UCSD-AML1 (cell line): ENCODE results near the gene LYZL1.
"Not testable (repeated sequence)": the region's sequence is repeated elsewhere in the genome, so short reads cannot be mapped to it uniquely, and the experiment has no call there.

Source experiments
- DNase-seq: peaks from one replicate; lab custom pipeline; 2025; ENCODE audit not compliant: unreplicated experiment; lab: John Stamatoyannopoulos, UW

Gene LYZL1

GRCh38 chr10:29327746-29328102, 38.9 kb downstream of the LYZL1 start:
- no peak for DNase-seq

GRCh38 chr10:29328983-29329382, 40.1 kb downstream of the LYZL1 start:
- no peak for DNase-seq

GRCh38 chr10:29329420-29329819, 40.5 kb downstream of the LYZL1 start:
- DNase-seq = no peak

DNA sequence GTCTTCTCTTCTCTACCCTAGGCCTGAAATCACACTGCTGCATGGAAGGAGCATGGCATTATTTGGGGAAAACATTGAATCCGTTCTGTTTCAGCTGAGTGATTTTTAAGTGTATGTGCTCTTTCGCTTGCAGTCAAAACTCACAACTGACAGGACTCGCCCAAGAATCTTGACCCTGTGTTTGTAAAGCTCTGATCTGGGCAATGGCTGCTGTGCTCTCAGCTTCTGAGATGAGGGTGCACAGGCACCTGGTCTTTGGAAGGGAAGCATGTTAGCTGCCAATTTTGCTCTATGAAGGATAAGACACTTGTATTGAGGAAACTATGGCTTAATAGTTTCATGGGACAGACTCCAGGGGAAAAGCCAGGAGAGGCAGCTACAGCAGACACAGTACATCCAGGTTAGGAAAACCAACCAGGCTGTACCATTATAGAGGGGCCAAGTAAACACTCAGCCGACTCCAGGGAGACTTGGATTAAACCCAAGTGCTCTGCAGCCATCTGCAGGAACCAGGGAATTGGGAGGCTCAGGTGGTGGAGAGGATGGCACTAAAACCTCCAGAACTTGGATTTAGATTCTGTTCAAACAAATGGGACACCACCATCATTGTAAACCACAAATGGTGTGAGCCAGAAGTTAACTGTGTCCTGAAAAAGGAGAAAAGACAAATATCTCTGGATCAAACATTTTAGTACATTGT, 43.3 kb downstream of the LYZL1 start:
- DNase-seq = no peak

DNA sequence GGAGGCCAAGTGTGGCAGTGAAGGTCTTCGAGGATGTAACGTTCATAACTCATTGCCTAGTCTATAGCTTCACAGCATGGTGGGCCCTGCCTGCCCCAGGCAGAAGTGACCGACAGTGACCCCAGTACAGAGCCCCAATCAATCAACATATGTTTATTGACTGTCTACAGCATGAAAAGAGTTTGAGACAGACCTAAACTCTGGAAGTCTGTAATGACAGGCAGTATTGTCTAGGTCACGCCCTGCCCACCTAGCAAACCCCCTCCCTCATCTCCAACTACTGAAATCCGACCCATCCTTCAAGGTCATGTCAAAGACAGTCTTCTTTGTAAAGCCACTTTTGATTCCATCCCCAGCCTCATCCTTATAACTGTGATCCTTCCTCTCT, 43.9 kb downstream of the LYZL1 start:
- no peak for DNase-seq

- DNase-seq = not testable (repeated sequence)
These were observed 48.7 kb downstream of the LYZL1 start for GRCh38 chr10:29337526-29337925.

DNA sequence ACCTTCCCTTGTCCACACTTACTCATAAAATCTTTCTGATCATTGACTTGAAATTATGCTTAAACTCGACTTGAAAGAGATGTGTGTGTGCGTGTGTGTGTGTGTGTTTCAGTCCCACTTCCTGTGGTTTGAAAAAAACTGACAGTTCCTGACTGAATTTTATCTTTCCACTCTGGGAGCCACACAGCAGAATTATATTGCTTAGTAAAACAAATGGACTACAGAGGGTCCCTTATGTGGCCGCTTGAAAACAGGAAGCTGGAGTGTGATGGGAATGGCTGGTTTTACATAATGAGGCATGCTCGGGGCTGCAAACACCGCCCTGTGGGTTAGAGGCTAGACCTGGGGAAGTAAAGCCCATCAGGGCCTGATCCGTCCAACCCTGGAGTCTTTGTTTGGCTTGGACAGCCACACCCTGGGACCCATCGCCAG, 54.8 kb downstream of the LYZL1 start:
- DNase-seq = peak; percentile 52

DNA sequence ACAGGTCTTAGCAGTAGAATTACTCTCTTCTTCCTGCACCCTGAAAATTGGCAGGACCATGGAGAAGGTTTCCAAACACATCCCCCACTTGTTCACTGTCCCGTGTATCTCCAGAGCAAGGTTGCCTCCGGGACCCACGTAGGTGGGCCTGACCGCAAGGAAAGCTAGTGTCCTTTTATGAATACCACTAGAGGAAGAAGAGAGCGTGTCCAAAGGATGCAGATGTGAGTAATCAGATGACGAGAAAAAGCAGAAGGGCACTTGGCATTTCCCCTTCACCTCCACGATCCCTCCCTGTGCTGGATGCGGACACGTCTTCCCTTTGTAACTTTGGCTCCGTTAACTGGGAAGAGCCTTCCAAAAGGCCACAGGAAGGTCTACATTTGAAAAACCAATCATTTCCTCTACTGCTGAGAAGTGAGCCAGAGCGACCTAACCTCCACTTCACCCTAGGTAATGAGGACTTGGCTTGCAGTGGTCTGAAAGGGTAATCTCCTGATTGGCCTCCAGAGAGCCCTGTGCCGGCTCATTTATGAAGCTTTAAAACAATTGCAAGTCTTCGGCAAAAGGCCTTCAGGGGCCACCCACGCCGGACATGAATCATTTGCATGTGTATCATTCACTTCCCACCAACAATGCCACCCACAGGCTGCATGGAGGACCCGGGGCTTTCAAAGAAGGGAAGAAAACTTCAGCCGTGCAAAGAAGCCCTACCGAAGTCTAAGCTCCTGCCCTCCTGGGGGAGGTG, 55.4 kb downstream of the LYZL1 start:
- DNase-seq = peak; percentile 56

- no peak for DNase-seq
These were observed 56.5 kb downstream of the LYZL1 start for GRCh38 chr10:29345144-29345909.

DNA sequence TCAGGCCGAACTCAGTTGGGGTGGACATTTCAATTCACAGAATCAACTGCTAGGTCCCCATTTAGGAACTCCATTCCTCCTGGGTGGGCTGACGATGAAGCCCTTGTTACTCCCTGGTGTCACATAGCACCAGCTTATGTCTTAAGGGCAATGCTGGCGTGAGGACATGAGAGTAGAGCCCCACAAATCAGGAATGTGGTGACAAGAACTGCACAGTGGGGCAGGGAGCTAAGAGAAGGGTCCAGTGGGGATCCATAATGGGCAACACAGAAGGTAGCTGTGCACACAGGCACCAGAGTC, 57.0 kb downstream of the LYZL1 start:
- no peak for DNase-seq

- DNase-seq = no peak
These were observed 57.6 kb downstream of the LYZL1 start for GRCh38 chr10:29346296-29347001.

DNA sequence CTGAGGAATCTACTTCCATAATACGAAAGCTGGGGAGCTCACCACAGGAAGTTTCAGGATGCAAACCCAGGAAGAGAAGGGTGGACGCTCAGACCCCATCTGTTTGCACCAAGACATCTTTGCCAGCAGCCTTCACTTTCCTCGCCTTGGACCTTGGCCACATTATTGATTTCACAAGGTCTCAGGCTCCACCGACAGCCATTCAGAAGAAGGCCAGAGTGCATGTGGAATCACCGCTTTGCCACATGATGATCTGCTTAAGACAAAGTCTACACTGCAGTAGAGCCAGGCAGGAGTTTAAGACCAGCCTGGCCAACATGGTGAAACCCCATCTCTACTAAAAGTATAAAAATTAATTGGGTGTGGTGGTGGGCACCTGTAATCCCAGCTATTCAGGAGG, 60.0 kb downstream of the LYZL1 start:
- no peak for DNase-seq

- no peak for DNase-seq
These were observed 64.4 kb downstream of the LYZL1 start for GRCh38 chr10:29353305-29353704.

GRCh38 chr10:29353887-29354561, 65.2 kb downstream of the LYZL1 start:
- DNase-seq = no peak

- DNase-seq = no peak
These were observed 66.6 kb downstream of the LYZL1 start for GRCh38 chr10:29355411-29355991.

DNA sequence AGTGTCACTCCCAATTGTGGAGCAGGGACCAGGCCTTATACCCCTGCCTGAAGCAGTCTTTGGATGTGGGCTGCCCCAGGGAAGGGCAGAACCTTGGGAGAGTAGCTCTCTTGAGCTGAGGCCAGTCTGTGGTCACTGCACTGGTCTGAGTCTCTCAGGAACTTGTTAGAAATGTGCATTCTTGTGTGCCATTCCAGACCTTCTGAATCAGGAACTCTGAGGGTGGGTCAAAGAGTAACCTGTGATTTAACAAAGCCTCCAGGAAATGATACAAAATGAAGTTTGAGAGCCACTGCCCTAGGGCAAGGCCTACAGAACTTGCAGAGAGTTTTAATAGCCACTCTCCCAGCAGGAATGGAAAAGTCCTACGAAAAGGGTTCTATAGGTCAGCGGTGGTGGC, 68.1 kb downstream of the LYZL1 start:
- no peak for DNase-seq

- DNase-seq = no peak
These were observed 69.2 kb downstream of the LYZL1 start for GRCh38 chr10:29358010-29358616.

DNA sequence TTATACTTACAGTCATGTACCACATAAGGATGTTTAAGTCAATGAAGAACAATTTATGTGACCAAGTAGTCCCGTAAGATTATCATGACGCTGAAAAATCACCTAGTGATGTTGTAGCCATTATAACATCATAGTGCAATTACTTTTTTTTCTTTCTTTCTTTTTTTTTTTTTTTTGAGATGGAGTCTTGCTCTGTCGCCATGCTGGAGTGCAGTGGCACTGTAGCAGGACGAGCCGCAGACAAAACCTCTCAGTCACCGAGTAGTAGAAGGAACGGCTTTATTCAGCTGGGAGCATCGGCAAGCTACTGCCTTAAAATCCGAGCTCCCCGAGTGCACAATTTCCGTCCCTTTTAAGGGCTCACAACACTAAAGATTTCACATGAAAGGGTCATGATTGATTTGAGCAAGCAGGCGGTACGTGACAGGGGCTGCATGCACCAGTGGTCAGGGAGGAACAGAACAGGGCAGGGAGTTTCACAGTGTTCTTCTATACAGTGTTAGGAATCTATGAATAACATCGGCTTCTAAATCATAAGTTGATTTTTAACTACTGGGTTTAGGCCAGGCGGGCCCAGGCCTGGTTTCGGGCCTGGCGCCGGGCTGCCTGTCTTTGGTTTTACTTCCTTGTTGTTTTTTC, 71.5 kb downstream of the LYZL1 start:
- DNase-seq = not testable (repeated sequence)
